ENCODE measurements around the gene GPBAR1.

The GPBAR1 gene

GRCh38 chr2:218245214-218245613 lies 15.6 kb upstream of the GPBAR1 start:
- DNase-seq, result no peak

- no peak for DNase-seq
Measured at GRCh38 chr2:218249691-218250090, 11.1 kb upstream of the GPBAR1 start.

- no peak for DNase-seq
Measured at GRCh38 chr2:218252509-218253231, 8.1 kb upstream of the GPBAR1 start.

GRCh38 chr2:218253232-218253625 lies 7.6 kb upstream of the GPBAR1 start:
- DNase-seq, result no peak

GRCh38 chr2:218255446-218255845 lies 5.4 kb upstream of the GPBAR1 start:
- DNase-seq, result no peak

- no peak for DNase-seq
Measured at GRCh38 chr2:218256612-218257350, 4.0 kb upstream of the GPBAR1 start.

- peak; percentile 86 for DNase-seq
Measured at GRCh38 chr2:218257390-218257981, 3.3 kb upstream of the GPBAR1 start.

GRCh38 chr2:218259099-218259961 lies 1.5 kb upstream of the GPBAR1 start:
- no peak for DNase-seq

GRCh38 chr2:218260166-218260565 lies 649 bp upstream of the GPBAR1 start:
- DNase-seq, result no peak

GRCh38 chr2:218261423-218262236 lies 815 bp downstream of the GPBAR1 start:
- no peak for DNase-seq

- DNase-seq, result no peak
Measured at GRCh38 chr2:218262237-218262600, 1.4 kb downstream of the GPBAR1 start.

- DNase-seq, result no peak
Measured at GRCh38 chr2:218262631-218263586, 2.1 kb downstream of the GPBAR1 start.

GRCh38 chr2:218263817-218264641 lies 3.2 kb downstream of the GPBAR1 start:
- no peak for DNase-seq

- DNase-seq, result no peak
Measured at GRCh38 chr2:218264773-218265561, 4.2 kb downstream of the GPBAR1 start.

- DNase-seq, result no peak
Measured at GRCh38 chr2:218265626-218266025, 4.8 kb downstream of the GPBAR1 start.

GRCh38 chr2:218266316-218266979 lies 5.6 kb downstream of the GPBAR1 start:
- DNase-seq, result no peak

GRCh38 chr2:218267259-218267658 lies 6.4 kb downstream of the GPBAR1 start:
- no peak for DNase-seq

- peak; percentile 100 for DNase-seq
Measured at GRCh38 chr2:218269900-218270720, 9.3 kb downstream of the GPBAR1 start, which contains the start of the genes AAMP and PNKD. AAMP (minus strand) TSS chr2:218270137; CDS start chr2:218270086, 51 bp downstream. PNKD (plus strand) TSS chr2:218270519; CDS start chr2:218270536, 17 bp downstream.
